CMK (cell line): ENCODE data around the gene DHRS1.
A peak's percentile ranks its signal among the peaks of the same experiment; 100 is the strongest.

Experiments
- DNase-seq: peaks from one replicate; pipeline ENCODE4 v3.0.0-alpha.2; 2010; ENCODE audit warnings: low read depth

Gene DHRS1

GRCh38 chr14:24262821-24263733 lies 36.5 kb downstream of the DHRS1 start, which contains the start of gene TGM1:
Gene TGM1 (minus strand): TSS chr14:24263177. CDS start chr14:24262352, 825 bp downstream.
- no peak for DNase-seq

- DNase-seq = no peak
Measured at GRCh38 chr14:24261969-24262327, 37.6 kb downstream of the DHRS1 start.

DNA sequence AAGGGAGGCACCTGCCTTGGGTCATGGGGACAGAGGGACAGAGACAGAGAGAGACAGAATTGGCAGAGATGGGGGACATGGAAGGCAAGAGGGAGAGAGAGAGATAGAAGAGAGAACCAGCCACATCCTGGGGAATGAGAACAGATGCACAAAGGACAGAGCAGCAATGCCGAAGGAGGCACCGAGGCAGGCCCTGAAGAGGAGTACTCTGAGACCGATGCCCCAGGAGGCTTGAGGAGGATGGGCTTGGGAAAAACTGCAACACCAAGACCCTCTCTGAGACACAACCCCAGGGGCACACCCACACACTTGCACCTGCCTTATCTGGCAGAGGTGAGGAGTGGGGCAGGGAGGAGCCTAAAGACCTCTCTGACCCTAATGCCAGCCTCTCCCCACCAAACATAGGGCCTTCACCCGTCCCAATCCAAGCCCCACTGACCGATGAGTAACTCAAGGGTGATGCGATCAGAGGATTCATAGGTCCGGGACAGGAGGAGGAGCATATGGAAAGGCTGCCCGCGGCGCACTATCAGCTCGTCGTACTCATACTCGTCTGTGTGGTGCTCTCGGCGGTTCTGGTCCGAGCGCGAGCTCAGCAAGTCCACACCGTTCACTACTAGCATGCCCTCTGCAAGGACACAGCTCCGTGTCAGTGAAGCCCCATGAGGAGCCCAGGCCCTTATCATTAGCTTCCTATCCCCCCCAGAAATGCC lies 38.2 kb downstream of the DHRS1 start:
- no peak for DNase-seq

GRCh38 chr14:24260780-24261157 lies 38.8 kb downstream of the DHRS1 start:
- DNase-seq = no peak

- DNase-seq = no peak
Measured at GRCh38 chr14:24260026-24260779, 39.4 kb downstream of the DHRS1 start.

DNA sequence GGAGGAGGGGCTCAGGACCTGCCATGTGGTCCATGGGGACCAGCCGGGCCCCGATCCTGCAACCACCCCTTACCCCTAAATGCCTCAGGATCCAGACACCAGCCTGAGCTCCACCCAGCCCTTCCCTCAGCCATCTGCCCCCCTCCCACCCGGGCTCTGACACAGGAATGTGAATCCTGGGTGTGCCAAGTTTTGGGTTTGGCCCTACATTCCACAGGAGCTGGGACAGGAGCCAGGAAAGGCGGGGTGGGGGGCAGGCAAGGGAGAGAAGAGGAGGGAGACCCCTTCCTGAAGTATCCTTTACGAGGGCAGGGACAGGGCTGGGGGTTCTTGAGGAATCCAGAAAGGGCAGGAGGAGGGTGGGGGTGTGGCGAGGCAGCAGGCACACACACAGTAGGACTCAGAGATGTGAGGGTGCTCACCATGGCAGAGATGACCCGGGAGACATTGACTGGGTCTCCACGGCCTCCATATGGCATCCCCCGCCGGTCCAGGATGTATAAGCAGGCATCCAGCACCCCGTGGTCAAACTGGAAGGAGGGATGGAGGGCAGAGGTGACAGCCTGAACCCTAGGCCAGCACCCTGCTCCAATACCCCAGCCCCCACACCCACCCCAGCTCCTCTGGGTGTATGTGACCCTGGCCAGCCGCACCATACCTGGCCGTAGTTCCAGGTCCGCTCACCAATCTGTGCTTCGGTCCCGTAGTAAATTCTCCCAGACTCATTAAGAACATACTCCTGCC lies 40.1 kb downstream of the DHRS1 start:
- no peak for DNase-seq

DNA sequence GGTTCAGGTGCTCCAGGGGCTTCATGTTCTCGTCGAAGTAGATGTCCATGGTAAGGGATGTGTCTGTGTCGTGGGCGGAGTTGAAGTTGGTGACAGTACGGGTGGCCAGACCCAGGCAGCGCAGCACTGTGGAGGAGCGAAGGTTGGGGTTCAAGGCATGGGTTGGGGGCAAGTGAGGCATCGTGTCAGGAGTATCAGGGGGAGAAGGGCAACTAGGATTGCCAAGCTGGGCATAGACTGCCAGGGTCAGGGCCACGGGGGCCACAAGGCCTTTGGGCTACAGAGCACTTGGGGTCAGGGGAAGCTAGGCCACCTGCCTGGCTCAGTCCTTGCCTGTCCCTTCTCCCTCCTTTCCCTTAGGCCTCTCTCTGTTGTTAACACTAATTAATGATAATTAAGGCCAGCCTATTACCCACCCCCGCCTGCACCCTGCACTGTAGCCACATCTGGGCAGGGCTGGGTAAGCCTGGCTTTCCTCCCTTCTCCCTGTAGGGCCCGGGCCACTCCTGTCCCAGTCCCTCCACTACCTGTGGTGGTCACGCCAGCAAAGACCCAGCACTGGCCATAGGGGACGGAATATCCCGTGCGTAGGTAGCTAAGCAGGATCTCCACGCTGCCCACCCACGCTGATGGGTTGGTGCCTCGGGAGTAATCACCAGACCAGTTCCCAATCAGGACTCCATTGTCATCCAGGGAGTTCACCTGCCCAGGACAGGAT lies 40.9 kb downstream of the DHRS1 start:
- DNase-seq = no peak

DNA sequence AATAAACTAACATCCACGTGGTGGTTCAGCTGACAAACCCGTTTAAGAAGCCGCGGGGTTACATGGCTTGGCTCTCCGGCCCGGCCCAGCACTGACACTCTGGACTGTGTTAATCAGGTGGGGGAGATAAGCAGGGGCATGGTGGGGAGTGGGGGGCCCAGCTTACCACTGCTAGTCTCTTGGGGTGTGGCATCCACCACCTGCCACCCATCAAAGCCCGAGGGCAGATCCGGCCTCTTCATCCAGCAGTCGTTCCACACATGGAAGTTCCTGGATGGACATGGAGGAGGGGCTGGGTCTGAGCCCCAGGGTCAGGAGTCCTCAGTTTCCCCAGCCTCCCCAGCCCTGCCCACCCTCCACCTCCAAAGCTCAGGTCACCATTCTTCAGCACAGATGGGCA lies 41.5 kb downstream of the DHRS1 start:
- no peak for DNase-seq

GRCh38 chr14:24256960-24257359 lies 42.6 kb downstream of the DHRS1 start:
- DNase-seq = no peak

GRCh38 chr14:24255931-24256711 lies 43.5 kb downstream of the DHRS1 start:
- DNase-seq = peak; percentile 76

DNA sequence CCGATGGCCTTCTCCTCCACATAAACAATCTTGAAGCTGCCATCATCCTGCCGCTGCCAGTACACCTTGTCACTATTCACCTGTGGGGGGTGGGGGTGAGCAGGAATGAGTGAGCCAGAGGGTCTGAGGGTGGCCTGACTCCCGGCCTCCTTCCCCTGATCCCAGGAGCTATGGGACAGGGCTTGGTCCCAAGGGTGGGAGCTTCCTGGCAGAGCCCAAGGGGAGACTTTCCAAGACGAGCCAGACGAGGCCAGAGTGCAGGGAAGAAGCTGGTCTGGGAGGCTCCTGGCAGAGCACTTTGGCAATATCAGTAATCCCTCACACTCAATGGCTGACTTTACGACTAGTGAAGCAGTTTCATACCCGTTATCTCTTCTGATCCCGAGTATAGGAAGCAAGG lies 44.1 kb downstream of the DHRS1 start:
- no peak for DNase-seq

DNA sequence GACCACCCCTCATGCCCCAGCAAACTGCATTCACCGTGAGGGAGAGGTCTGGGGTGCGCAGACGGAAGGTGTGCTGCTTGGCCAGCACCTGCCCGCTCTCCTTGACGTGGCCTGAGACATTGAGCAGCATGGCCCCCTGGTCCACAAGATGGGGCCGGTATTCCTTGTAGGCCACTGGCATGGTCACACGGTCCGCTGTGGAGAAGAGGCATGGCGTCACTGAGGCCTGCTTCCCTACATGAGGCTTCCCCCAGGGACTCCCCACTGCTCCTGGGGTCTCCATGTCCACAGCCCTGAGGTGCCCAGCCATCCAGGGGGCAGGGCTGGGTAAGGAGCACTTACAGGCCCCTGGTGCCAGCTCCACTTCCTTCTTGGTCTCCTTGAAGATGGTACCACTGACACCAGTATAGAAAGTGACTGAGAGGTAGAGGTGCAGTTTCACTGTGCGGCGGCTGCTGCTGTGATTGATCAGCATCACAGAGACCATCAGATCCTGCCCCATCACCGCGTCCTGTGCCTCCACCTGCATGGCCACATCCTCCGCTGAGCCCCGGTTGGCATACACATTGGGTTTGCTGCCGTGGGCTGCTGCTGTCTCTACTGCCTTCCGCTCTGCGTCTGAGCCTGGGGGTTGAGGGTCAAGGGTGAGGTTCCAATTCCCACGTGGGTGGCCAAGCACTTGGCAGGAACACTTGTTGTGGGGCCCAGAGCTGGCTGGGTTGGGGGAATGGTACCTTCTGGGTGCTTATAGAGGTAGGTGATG lies 44.8 kb downstream of the DHRS1 start:
- DNase-seq = no peak

DNA sequence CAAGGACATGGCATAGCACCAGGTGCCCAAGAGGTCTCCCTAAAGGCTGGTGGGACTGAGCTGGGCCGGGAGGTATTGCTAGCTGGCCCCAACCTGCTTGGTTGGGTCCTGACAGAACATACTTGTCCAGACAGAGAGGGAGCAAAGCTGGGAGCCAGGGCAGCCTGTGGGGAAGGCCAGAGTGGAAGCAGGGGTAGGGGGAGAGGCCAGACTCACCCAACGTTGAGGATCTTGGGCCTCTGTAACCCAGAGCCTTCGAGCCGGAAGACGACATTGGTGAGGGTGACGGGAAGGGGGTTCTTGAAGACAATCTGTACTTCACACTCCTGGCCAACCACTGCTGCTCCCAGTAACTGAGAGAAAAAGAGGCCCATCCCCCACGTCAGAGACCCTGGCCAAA lies 45.6 kb downstream of the DHRS1 start:
- no peak for DNase-seq

GRCh38 chr14:24252289-24253124 lies 47.1 kb downstream of the DHRS1 start:
- no peak for DNase-seq

DNA sequence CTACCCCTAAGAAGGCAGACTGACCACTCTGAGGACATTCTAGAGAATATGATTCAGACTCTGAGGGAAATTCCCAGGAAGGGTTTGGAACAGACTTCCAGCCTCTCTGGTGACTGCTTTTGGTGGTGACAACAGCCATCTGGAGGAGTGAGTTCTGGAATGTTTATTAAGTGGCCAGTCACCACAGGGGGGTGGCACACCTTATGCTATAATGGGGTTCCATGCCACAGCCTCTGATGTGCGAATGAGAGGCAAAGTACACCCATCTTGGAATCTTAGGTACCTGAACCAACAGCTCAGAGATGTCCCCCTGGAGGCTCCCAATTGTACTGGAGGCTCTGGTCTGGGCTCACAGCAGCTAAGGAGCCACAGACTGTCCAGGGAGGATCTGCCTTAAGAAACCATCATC lies 47.7 kb downstream of the DHRS1 start:
- no peak for DNase-seq

DNA sequence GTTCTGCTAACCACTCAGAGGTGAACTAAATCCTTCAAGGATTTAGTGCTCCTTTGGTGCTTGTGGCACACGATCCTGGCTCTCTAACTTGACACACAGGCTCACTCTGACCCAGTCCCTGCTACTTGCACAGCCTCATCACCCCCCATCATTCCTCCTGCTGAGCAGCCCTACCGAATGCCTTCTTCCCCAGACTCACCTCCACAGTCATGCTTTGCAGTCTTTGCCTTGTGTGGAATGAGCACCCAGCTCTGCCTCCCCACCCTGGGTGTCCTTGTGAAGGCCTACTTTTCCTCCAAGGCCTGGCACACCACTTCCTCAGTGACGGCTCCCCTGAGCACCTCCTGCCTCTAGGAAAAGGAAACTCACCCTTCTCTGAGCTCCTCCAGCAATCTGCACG lies 49.2 kb downstream of the DHRS1 start:
- DNase-seq = no peak

DNA sequence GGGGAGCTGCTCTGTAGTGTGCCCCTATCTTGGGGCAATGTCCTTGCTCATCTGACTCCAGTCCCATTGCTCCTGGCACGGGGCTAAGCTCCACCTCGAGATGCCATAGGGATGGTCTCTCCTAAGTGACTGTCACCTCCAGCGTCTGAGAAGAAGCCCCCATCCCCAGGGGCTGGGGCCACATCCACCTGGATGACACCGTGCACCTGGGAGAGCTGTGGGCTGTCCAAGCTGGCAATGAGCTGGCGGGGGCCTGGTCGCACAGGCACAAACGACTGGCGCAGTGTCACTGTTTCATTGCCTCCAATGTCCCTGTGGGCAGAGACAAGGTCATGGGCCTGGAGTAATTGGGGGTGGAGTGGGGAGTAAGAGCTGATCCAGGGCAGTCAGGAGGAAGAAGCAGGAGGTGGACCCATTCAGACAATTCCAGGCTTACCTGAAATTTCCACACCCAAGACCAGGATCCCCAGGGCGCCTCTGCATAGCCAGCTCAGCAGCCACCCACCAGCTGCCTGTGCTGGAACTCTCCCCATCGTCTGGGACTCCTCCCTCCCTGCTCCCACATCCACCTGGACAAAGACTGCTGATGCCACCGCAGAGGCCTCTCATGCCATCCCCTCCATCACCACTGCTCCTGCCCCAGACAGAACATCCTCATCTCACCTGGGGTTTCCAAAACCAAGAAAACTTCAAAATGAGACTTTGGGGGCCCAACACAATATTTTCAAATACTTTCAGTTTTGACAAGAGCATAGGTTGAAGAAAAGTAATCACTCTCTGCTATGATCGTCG lies 50.2 kb downstream of the DHRS1 start:
- DNase-seq = no peak

- no peak for DNase-seq
Measured at GRCh38 chr14:24247422-24247821, 52.2 kb downstream of the DHRS1 start.
